PC-3 (cell line): ENCODE measurements around the gene HIVEP3. TPM values are rescaled to one million over a fixed set of nuclear protein-coding genes. Genes with fewer than 3 reads are reported as not detected.

Experiments
- ATAC-seq: fragments of 200-7000 bp; cut with Tn5 transposase; 2 replicates; pipeline ENCODE4 v1.9.1; 2020; ENCODE audit warnings: mild to moderate bottlenecking, moderate library complexity
- BruUV-seq: library from RNA; stranded (reverse); fragments of 400-500 nt; replicated peaks from 2 replicates; lab custom pipeline; 2021; lab: Mats Ljungman, UMichigan
- CTCF ChIA-PET: fragments of 300-600 bp; sonication (Branson Sonifier 250); formaldehyde crosslinking; loops from one replicate; lab custom pipeline; 2022; ENCODE audit warnings: antibody characterized with exemption; lab: Charles Lee
- POLR2A ChIA-PET: fragments of 300-600 bp; sonication (Branson Sonifier 250); formaldehyde crosslinking; loops from one replicate; lab custom pipeline; 2022; ENCODE audit warnings: antibody characterized with exemption; ENCODE audit not compliant: unreplicated experiment; lab: Charles Lee
- DNase-seq: peaks from one replicate; pipeline ENCODE4 v3.0.0-alpha.2; 2015
- H2AFZ ChIP-seq: fragments of 300-600 bp; sonication (generic); 2 replicates; pipeline ENCODE4 v1.6.0; 2016; ENCODE audit warnings: antibody characterized with exemption, low read length
- H3F3A ChIP-seq: fragments of 300-600 bp; sonication (generic); one replicate; pipeline ENCODE4 v1.6.0; 2017; ENCODE audit warnings: antibody characterized with exemption, low read length, control low read depth, mild to moderate bottlenecking; ENCODE audit not compliant: unreplicated experiment
- H3K27ac ChIP-seq: fragments of 300-600 bp; sonication (generic); 2 replicates; pipeline ENCODE4 v1.5.1; 2016; ENCODE audit warnings: mild to moderate bottlenecking, low read length
- H3K27me3 ChIP-seq: fragments of 300-600 bp; sonication (generic); 2 replicates; pipeline ENCODE4 v1.6.1; 2016; ENCODE audit warnings: low read length, mixed read lengths
- H3K36me3 ChIP-seq: fragments of 300-600 bp; sonication (generic); 2 replicates; pipeline ENCODE4 v1.6.1; 2016; ENCODE audit warnings: low read depth, mixed run types, low read length, mixed read lengths
- H3K4me1 ChIP-seq: fragments of 300-600 bp; sonication (generic); 2 replicates; pipeline ENCODE4 v1.5.1; 2016; ENCODE audit warnings: low read length; ENCODE audit not compliant: insufficient read depth
- H3K4me2 ChIP-seq: fragments of 300-600 bp; sonication (generic); 2 replicates; pipeline ENCODE4 v1.6.0; 2016; ENCODE audit warnings: low read length
- H3K4me3 ChIP-seq: fragments of 300-600 bp; sonication (generic); 2 replicates; pipeline ENCODE4 v1.5.1; 2016; ENCODE audit warnings: mild to moderate bottlenecking, low read length, mixed read lengths
- H3K79me2 ChIP-seq: fragments of 300-600 bp; sonication (generic); 2 replicates; pipeline ENCODE4 v1.6.1; 2017; ENCODE audit warnings: low read length, mixed read lengths
- H3K9ac ChIP-seq: fragments of 300-600 bp; sonication (generic); 2 replicates; pipeline ENCODE4 v1.6.0; 2016; ENCODE audit warnings: mild to moderate bottlenecking, low read length
- H3K9me2 ChIP-seq: fragments of 300-600 bp; sonication (generic); replicated peaks from 2 replicates; pipeline ENCODE4 v1.6.1; 2016; ENCODE audit warnings: mixed run types, low read length, mixed read lengths
- H3K9me3 ChIP-seq: fragments of 300-600 bp; sonication (generic); 2 replicates; pipeline ENCODE4 v1.6.1; 2016; ENCODE audit warnings: low read length, mixed read lengths
- H4K20me1 ChIP-seq: fragments of 300-600 bp; sonication (generic); 2 replicates; pipeline ENCODE4 v1.6.1; 2016; ENCODE audit warnings: low read length, mixed read lengths
- CTCF ChIP-seq: fragments of 300-600 bp; sonication (generic); conservative IDR thresholded peaks from 2 replicates; pipeline ENCODE4 v1.5.1; 2017; ENCODE audit warnings: antibody characterized with exemption, low read depth, mild to moderate bottlenecking, low read length
- EZH2 ChIP-seq: fragments of 300-600 bp; sonication (generic); IDR thresholded peaks from one replicate; pipeline ENCODE4 v1.6.1; 2017; ENCODE audit warnings: antibody characterized with exemption, mild to moderate bottlenecking, low read length; ENCODE audit not compliant: unreplicated experiment
- EZH2phosphoT487 ChIP-seq: fragments of 300-600 bp; sonication (generic); IDR thresholded peaks from 2 replicates; pipeline ENCODE4 v1.6.1; 2018; ENCODE audit warnings: mild to moderate bottlenecking, antibody characterized with exemption, low read length, borderline replicate concordance
- intact Hi-C: fragments of 100-400 bp; cut with micrococcal nuclease; formaldehyde crosslinking; loops from 2 replicates; pipeline ENCODE4 v1.9.0; 2023
- total RNA-seq: library from RNA; depleted of rRNA; stranded (reverse); fragments of >200 nt; gene quantifications from 2 replicates; pipeline ENCODE4 v1.2.3, GENCODE V29; 2014

The HIVEP3 gene
- total RNA-seq, 1 experiment from 2014 or later, result 9.8 TPM

GRCh38 chr1:41468122-41468762 lies 450.5 kb downstream of the HIVEP3 start:
- DNase-seq (no peak), ATAC-seq (no peak)
- intact Hi-C loops, result no loop called here
- Histone ChIP-seq H3K9ac (no peak overlapping the region), H3K27me3 (no peaks in the 10 kb centered on the region), H3K4me3 (no peak overlapping the region), H2AFZ (no peak overlapping the region), H3F3A (no peaks in the 10 kb centered on the region), H3K4me2 (no peak overlapping the region), H3K27ac (no peak overlapping the region), H3K4me1 (no peaks in the 10 kb centered on the region), H4K20me1 (no peaks in the 10 kb centered on the region), H3K9me2 (no peaks in the 10 kb centered on the region), H3K79me2 (no peaks in the 10 kb centered on the region), H3K9me3 (no peaks in the 10 kb centered on the region), H3K36me3 (no peaks in the 10 kb centered on the region)
- ChIA-PET POLR2A (no interaction called here), CTCF (interaction anchor here (0.6 to 0.7 kb wide), 3 partner anchors 148 to 1808 kb away, joined by 3 to 6 read pairs (median 5); no protein-coding TSS in a partner anchor)
- no TSS peak for BruUV-seq
- TF ChIP-seq EZH2phosphoT487, result no peak
- TF ChIP-seq EZH2, result no peak
- no peak for TF ChIP-seq CTCF

GRCh38 chr1:41467673-41468072 lies 451.0 kb downstream of the HIVEP3 start:
- no peak overlapping the region for H3K4me2 ChIP-seq
- H3K4me1 ChIP-seq, result no peaks in the 10 kb centered on the region
- ATAC-seq (no peak), DNase-seq (no peak)
- H3K27me3 ChIP-seq, result no peaks in the 10 kb centered on the region
- no peak for TF ChIP-seq EZH2phosphoT487
- no peak for TF ChIP-seq CTCF
- TF ChIP-seq EZH2, result no peak
- no peaks in the 10 kb centered on the region for H3K9me2 ChIP-seq
- no peaks in the 10 kb centered on the region for H3K9me3 ChIP-seq
- CTCF ChIA-PET, result no interaction called here
- H3K36me3 ChIP-seq, result no peaks in the 10 kb centered on the region
- no peak overlapping the region for H3K27ac ChIP-seq
- H3K79me2 ChIP-seq, result no peaks in the 10 kb centered on the region
- no peaks in the 10 kb centered on the region for H4K20me1 ChIP-seq
- H3K4me3 ChIP-seq, result no peak overlapping the region
- H3F3A ChIP-seq, result no peaks in the 10 kb centered on the region
- BruUV-seq, result no TSS peak
- POLR2A ChIA-PET, result no interaction called here
- no peak overlapping the region for H3K9ac ChIP-seq
- H2AFZ ChIP-seq, result no peak overlapping the region
- intact Hi-C loops, result no loop called here

- H3K27ac ChIP-seq, result no peak overlapping the region
- no peaks in the 10 kb centered on the region for H3F3A ChIP-seq
- H3K36me3 ChIP-seq, result no peaks in the 10 kb centered on the region
- no peaks in the 10 kb centered on the region for H3K79me2 ChIP-seq
- no peak overlapping the region for H2AFZ ChIP-seq
- no peaks in the 10 kb centered on the region for H3K4me1 ChIP-seq
- H3K27me3 ChIP-seq, result no peaks in the 10 kb centered on the region
- H4K20me1 ChIP-seq, result no peaks in the 10 kb centered on the region
- TF ChIP-seq EZH2phosphoT487, result no peak
- TF ChIP-seq CTCF, result no peak
- no peak for TF ChIP-seq EZH2
- no peak overlapping the region for H3K4me2 ChIP-seq
- intact Hi-C loops, result no loop called here
- no TSS peak for BruUV-seq
- ATAC-seq, result no peak
- no peaks in the 10 kb centered on the region for H3K9me3 ChIP-seq
- no peaks in the 10 kb centered on the region for H3K9me2 ChIP-seq
- POLR2A ChIA-PET, result no interaction called here
- CTCF ChIA-PET, result no interaction called here
- DNase-seq, result no peak
- H3K4me3 ChIP-seq, result no peak overlapping the region
- no peak overlapping the region for H3K9ac ChIP-seq
Observed at GRCh38 chr1:41466146-41466545, 452.6 kb downstream of the HIVEP3 start.
